Brain microvascular endothelial cell (primary cell): Measurements from ENCODE around the gene SIRT4.

Source experiments
- DNase-seq: peaks from one replicate; pipeline ENCODE4 v3.0.0-alpha.2; 2020
- H3K27ac ChIP-seq: fragments of 250-450 bp; sonication (Bioruptor Pico); 2 replicates; pipeline ENCODE4 v1.5.1; 2020; ENCODE audit warnings: mild to moderate bottlenecking, moderate library complexity
- H3K27me3 ChIP-seq: fragments of 250-450 bp; sonication (Bioruptor Pico); replicated peaks from 2 replicates; pipeline ENCODE4 v1.5.1; 2020; ENCODE audit warnings: mild to moderate bottlenecking
- H3K36me3 ChIP-seq: fragments of 250-450 bp; sonication (Bioruptor Pico); replicated peaks from 2 replicates; pipeline ENCODE4 v1.5.1; 2020; ENCODE audit warnings: mild to moderate bottlenecking
- H3K4me3 ChIP-seq: 2 replicates; pipeline ENCODE4 v1.5.1; 2011; ENCODE audit warnings: low read depth, mild to moderate bottlenecking, control low read depth, low read length, moderate library complexity
- in situ Hi-C: cut with HindIII; loops from 2 replicates; pipeline ENCODE4 v1.10.0; 2017; ENCODE audit warnings: low sequenced_read_pairs, low pct_ligation_motif_present
- TF ChIP-seq, protein P1 (sequence below): IDR thresholded peaks from 2 replicates; pipeline ENCODE4 v1.5.1; 2011; ENCODE audit warnings: low read depth, mild to moderate bottlenecking, moderate library complexity, low read length, control low read depth, inconsistent platforms; ENCODE audit errors: missing control alignments

The SIRT4 gene

DNA sequence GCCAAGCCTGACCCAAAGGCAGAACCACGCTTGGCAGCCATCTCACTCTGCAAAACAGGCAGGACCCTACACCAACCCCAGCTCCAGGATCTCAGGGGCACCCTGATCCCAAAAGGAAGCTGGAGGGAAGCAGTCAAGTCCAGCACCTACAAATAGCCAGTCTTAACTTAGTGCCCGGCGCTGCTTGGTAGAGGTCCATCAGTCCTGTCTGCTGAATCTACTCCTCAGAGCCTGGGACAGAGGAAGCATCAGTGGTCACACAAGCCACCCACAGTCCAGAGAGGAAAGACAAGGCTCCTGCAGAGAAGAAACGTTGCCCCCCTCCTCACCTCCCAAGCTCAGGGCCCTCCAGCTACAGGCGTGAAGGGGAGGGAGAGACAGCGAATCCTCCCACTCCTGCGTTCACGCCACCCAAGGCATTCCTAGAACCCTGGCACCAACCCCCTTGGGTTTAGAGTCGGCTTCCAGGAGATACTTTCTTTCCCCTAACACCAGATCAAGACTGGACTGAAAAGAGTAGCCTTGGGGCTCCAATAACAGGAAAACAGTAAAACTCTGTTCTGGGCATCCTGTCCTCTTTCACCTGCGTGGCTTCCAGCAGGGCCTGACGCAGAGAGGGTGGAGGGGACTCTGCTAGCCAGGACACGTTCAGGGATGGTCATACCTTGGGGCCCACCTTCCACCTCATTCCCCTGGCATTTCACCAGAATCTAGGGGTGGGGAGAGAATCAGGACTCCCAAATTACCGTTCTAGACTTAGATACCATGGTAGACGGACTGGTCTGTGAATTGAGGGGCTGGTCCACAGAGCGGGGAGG is 37.8 kb upstream of the SIRT4 start:
- TF ChIP-seq, protein P1, sequence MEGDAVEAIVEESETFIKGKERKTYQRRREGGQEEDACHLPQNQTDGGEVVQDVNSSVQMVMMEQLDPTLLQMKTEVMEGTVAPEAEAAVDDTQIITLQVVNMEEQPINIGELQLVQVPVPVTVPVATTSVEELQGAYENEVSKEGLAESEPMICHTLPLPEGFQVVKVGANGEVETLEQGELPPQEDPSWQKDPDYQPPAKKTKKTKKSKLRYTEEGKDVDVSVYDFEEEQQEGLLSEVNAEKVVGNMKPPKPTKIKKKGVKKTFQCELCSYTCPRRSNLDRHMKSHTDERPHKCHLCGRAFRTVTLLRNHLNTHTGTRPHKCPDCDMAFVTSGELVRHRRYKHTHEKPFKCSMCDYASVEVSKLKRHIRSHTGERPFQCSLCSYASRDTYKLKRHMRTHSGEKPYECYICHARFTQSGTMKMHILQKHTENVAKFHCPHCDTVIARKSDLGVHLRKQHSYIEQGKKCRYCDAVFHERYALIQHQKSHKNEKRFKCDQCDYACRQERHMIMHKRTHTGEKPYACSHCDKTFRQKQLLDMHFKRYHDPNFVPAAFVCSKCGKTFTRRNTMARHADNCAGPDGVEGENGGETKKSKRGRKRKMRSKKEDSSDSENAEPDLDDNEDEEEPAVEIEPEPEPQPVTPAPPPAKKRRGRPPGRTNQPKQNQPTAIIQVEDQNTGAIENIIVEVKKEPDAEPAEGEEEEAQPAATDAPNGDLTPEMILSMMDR = no peak
- Histone ChIP-seq H3K27me3 (no peaks in the 10 kb centered on the region), H3K4me3 (peak overlapping the region; percentile 84), H3K27ac (no peak overlapping the region), H3K36me3 (peaks cover 6% of the 10 kb centered on the region)
- no peak for DNase-seq
- in situ Hi-C loops = no loop called here

DNA sequence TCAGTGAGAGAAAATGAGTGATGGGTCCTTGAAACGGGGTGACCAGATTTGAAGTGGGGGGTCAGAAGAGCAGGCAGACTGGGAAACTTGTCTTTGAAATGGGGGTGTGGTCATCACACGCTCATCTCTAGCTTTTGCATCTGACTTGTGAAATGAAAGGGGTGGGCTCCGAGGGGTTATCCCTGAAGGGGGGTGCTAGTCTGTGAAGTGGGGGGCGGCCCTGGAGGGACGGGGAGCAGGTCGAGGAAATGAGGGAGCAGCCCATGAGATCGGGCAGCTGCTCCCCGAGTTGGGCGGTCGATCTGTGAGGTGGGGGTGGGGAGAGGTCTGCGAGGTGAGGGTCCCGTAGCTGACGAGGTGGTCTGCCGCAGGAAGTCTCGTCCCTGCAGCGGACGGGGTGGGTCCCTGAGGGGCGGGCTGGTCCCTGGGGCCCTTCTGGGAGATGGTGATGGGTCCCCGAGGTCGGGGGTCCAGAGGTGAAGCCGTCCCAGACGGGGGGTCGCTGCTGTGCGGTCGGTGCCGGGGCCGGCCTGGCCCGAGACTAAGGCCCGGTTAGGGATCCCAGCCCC is 37.1 kb upstream of the SIRT4 start:
- DNase-seq = no peak
- peak overlapping the region; percentile 49 for H3K27ac ChIP-seq
- H3K4me3 ChIP-seq = peak overlapping the region; percentile 84
- in situ Hi-C loops = no loop called here
- no peaks in the 10 kb centered on the region for H3K27me3 ChIP-seq
- peaks cover 4% of the 10 kb centered on the region for H3K36me3 ChIP-seq
- TF ChIP-seq, protein P1 = no peak

DNA sequence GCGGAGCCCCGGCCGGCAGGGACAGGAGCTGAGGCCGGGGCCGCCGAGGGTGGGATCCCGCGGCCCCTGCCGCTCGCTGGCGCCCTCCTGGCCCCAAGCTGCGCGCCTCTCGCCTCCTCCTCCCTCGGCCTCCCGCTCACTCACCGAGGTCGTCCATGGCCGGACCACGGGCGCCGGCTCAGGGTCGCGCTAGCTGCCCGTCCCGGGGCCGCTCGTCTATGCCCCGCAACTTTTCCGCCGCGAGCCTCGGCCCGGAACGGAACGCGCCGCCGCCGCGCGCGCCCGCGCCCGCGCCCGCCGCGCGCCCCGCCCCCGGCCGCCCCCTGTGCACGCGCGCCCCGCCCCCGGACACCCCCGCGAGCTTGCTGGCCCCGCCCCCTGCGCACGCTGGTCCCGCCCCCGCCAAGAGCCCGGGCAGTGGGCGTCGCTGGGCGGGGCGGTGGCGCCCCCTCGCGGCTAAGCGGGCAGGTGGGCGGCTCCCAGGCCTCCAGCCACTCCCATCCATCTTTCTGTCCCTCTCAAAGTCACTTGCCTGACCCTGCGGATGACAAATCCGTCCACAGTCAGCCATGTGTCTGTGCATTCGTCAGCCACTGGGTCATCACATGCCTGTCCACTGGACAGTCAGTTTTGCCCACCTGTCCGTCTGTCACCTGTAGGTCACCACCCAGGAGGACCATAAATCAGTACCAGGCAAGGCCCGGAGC is 36.5 kb upstream of the SIRT4 start, which contains the start of gene PXN:
Gene PXN, minus strand, starts transcription at position 258 of the 707 bp plus-strand sequence. Its CDS starts 101 bp downstream, at position 157.
- TF ChIP-seq, protein P1 = peak; percentile 68
- Histone ChIP-seq H3K27ac (peak within 1 kb of the TSS; percentile 49), H3K36me3 (peaks cover 3% of the 10 kb centered on the region), H3K4me3 (peak within 1 kb of the TSS; percentile 84), H3K27me3 (no peaks in the 10 kb centered on the region)
- in situ Hi-C loops = no loop called here
- peak; percentile 50 for DNase-seq

DNA sequence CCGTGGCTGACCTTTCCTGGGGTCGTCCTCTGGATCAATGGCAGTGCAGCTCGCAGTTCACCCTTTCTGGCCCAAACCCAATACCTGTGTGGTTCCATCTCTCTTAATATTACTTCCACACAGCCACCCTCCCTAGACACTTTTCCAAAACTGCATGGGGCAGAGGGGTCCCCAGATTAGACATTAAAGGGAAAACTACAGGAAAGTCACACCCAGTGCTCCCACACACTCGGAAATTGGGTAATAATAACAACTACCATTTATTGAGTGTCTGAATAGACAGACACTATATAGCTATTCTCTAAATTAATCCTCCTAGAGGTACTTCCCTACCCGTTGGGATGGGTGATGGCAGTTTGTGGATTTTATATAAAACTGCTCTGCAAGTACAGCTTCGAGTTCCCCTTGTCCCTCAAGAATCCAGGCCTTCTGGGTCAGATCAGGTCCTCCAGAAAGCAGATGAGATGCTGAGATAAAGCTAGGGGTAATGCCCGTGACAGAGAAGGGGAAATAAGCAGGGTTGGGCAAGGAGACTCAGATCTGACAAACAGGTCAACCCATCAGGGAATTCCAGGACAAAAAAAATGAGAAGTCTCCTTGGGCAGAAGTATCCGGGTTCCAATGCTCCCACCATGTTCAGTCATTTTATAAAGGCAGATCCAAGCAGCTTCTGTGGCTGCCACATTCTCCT is 35.8 kb upstream of the SIRT4 start:
- in situ Hi-C loops = no loop called here
- TF ChIP-seq, protein P1 = no peak
- Histone ChIP-seq H3K36me3 (peaks cover 3% of the 10 kb centered on the region), H3K27me3 (no peaks in the 10 kb centered on the region), H3K27ac (no peak overlapping the region), H3K4me3 (no peak overlapping the region)
- no peak for DNase-seq

DNA sequence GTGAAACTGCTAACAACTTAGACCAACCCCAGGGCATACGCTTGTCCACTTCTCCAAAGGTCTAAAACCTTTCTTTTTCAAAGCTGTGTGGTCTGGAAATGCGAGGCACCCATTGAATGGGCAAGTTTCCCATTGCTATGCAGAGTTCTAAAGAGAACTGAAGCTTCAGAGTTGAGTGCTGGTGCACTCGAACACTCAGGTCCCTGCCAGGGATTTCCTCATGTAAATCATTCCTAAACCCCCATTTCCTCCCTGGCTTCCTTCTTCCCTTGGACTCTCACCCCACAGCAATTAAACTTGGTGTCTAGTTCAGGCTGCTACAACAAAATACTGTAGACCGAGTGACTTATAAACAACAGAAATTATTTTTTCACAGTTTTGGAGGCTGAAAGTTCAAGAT is 34.4 kb upstream of the SIRT4 start:
- no peaks in the 10 kb centered on the region for H3K27me3 ChIP-seq
- H3K27ac ChIP-seq = no peak overlapping the region
- no peak for DNase-seq
- in situ Hi-C loops = no loop called here
- peaks cover 3% of the 10 kb centered on the region for H3K36me3 ChIP-seq
- TF ChIP-seq, protein P1 = no peak
- no peak overlapping the region for H3K4me3 ChIP-seq
